GM19455 (cell line): Measurements from ENCODE around the gene FOXA1.
"Not testable (repeated sequence)": the region's sequence is repeated elsewhere in the genome, so short reads cannot be mapped to it uniquely, and the experiment has no call there.

ENCODE experiments used
- ATAC-seq: cut with Tn5 transposase; IDR thresholded peaks from one replicate; pipeline ENCODE4 v1.9.1; 2021; ENCODE audit not compliant: unreplicated experiment

The FOXA1 gene

DNA sequence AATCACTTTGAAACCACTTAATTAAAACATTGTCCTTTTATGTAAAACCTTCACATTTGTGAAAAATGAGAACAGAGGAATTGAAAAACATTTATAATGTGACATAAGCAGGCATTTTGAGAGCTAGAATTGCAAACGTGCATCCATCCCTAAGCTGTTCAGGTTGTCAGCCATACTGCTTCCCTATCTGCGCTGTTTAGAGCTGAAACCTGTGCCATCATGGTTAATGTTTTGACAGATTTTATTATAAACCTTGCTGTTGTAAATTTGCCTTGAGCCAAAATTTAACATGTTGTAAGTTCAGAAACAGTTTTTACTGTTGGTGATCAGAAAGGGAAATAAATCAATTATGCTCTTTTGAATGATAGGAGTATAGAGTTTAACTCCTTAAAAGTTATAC, 31.9 kb downstream of the FOXA1 start:
- ATAC-seq = no peak

GRCh38 chr14:37559386-37559785, 35.7 kb downstream of the FOXA1 start:
- no peak for ATAC-seq

GRCh38 chr14:37558740-37559139, 36.3 kb downstream of the FOXA1 start:
- ATAC-seq = no peak

- ATAC-seq = not testable (repeated sequence)
Observed at GRCh38 chr14:37555596-37555995, 39.5 kb downstream of the FOXA1 start.

DNA sequence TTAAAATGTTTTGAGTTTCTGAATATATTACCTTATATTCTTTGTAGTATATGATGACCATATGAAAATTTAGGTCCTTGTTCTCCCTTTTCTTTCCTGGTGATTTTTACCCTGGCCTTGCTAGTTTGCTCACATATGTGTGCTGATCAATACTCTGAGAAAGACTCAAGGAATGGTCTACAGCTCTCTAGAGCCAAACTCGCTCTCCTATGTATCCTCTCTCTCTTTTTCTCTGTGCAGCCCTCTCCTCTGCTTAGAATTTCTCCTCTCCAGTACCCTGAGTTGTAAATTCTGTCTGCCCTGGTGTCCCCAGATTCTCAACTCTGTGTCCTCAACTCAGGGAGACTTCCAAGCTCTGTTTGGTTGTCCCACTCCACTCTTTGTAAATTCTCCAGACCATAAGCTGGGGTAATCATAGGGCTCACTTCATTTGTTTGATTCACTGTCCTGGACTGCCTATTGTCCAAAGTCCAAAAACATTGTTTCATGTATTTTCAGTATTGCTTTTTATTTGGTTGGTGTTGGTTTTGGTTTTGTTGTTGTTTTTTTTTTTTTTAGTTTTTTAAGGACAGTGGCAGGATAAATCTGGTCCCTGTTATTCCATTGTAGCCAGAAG, 41.0 kb downstream of the FOXA1 start:
- ATAC-seq = no peak

DNA sequence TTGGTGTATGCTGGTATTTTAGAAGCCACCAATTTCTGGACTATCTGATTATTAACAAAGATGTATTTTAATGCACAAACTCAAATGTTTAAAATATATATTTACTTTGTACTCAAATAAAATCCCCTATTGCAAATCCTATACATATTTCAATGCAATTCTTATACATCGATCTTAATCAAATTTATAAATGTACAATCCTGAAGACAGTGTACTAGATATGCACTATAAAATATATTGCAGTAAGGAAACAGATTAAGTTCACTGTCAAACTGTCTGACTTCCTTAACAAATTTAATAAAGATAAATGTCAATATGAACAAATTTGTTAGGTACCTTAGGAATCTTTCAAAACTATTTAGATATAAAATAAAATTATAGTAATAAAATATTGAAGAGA, 43.9 kb downstream of the FOXA1 start:
- ATAC-seq = no peak

DNA sequence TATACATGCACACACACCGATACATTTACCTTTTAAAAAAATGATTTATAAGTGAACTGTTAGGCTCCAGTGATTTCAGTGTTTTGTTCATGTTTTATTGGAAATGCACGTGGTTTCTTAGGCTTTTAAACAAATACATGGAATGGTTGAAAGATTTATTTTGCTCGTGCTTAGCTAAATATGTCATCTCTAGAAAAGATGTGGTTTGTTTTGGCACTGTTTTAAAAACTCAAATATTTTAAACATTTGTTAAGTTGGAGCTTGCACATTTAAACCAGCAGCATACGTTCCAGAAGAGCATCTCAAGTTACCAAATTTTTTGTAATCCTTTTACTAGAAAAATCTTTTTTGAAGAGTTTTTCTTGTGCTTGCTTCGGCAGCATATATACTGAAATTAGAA, 44.5 kb downstream of the FOXA1 start:
- no peak for ATAC-seq

DNA sequence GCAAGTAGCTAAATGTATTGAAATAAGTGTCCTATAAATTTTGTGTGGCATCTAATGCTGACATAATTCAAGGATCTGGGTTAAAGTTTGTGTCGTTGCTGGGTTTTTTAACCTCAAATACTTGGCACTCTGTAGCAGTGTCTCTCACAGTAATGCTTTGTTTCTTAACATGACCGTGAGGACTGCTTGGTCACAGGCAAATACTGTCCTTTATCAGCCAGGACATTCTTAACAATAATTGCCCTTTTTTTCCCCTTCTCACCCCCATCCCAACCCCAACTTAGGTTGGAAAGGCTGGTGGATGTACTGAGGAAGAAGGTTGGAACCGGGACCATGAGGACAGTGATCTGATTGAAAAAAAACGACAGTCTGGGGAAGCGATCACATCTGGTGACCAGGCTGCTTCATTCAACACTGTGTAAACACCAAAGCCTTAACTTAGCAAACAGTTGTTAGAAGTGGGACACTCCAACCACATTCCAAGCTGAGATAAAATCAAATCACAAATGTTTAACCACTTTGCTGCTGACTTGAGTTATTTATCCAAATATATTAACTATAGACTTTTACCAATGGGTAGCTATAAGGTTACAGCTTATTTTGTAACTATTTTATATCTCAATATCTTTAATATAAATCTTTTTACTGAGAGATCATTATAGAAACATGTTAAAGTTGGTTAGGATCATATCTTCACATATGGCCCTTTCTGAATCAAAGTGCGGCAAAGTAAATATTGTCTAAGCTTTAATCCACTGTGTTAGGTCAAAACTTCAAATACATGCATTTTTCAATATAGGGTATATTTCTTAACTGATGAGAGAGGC, 48.2 kb downstream of the FOXA1 start:
- no peak for ATAC-seq

GRCh38 chr14:37545174-37545573, 49.9 kb downstream of the FOXA1 start:
- no peak for ATAC-seq

- ATAC-seq = no peak
Observed at GRCh38 chr14:37544407-37544806, 50.6 kb downstream of the FOXA1 start.

GRCh38 chr14:37539992-37540391, 55.1 kb downstream of the FOXA1 start:
- ATAC-seq = no peak
